ENCODE results near the gene KRT82. TPM values are rescaled to one million over a fixed set of nuclear protein-coding genes. Genes with fewer than 3 reads are reported as not detected.

KRT82 gene
- polyA plus RNA-seq, 2 donors = not detected

GRCh38 chr12:52401526-52401925, 4.6 kb downstream of the KRT82 start:
- Histone ChIP-seq H3K4me1 (ENCODE audit: control insufficient read depth in 2 of 2, insufficient read depth in 2 of 2, low read length in 1 of 2) (no peaks in the 10 kb centered on the region), H3K27me3 (ENCODE audit: control insufficient read depth in 1 of 2, insufficient read depth in 2 of 2, low read length in 2 of 2) (no peaks in the 10 kb centered on the region), H3K27ac (ENCODE audit: low read depth in 2 of 2, low read length in 1 of 2) (no peak overlapping the region), H3K9me3 (ENCODE audit: control insufficient read depth in 2 of 2, insufficient read depth in 1 of 2, low read depth in 1 of 2, low read length in 1 of 2) (no peaks in the 10 kb centered on the region), H3K36me3 (ENCODE audit: control insufficient read depth in 2 of 2, insufficient read depth in 2 of 2, low read length in 1 of 2) (no peaks in the 10 kb centered on the region), H3K4me3 (ENCODE audit: low read depth in 1 of 2, low read length in 2 of 2) (no peak overlapping the region)
- WGBS, 2 donors = 76 to 86% methylated on average over 5 of the region's 5 CpGs

- 84 to 90% methylated on average over 9 of the region's 9 CpGs for WGBS, 2 donors
- Histone ChIP-seq H3K4me1 (ENCODE audit: control insufficient read depth in 2 of 2, insufficient read depth in 2 of 2, low read length in 1 of 2) (no peaks in the 10 kb centered on the region), H3K27ac (ENCODE audit: low read depth in 2 of 2, low read length in 1 of 2) (no peak overlapping the region), H3K9me3 (ENCODE audit: control insufficient read depth in 2 of 2, insufficient read depth in 1 of 2, low read depth in 1 of 2, low read length in 1 of 2) (no peaks in the 10 kb centered on the region), H3K27me3 (ENCODE audit: control insufficient read depth in 1 of 2, insufficient read depth in 2 of 2, low read length in 2 of 2) (no peaks in the 10 kb centered on the region), H3K36me3 (ENCODE audit: control insufficient read depth in 2 of 2, insufficient read depth in 2 of 2, low read length in 1 of 2) (no peaks in the 10 kb centered on the region), H3K4me3 (ENCODE audit: low read depth in 1 of 2, low read length in 2 of 2) (no peak overlapping the region)
These were observed 5.2 kb downstream of the KRT82 start for GRCh38 chr12:52400906-52401305.

- 95% methylated on average over 16 of the region's 16 CpGs for WGBS, 2 donors
- Histone ChIP-seq H3K36me3 (ENCODE audit: control insufficient read depth in 2 of 2, insufficient read depth in 2 of 2, low read length in 1 of 2) (no peaks in the 10 kb centered on the region), H3K9me3 (ENCODE audit: control insufficient read depth in 2 of 2, insufficient read depth in 1 of 2, low read depth in 1 of 2, low read length in 1 of 2) (no peaks in the 10 kb centered on the region), H3K27ac (ENCODE audit: low read depth in 2 of 2, low read length in 1 of 2) (no peak overlapping the region), H3K4me3 (ENCODE audit: low read depth in 1 of 2, low read length in 2 of 2) (no peak overlapping the region), H3K27me3 (ENCODE audit: control insufficient read depth in 1 of 2, insufficient read depth in 2 of 2, low read length in 2 of 2) (no peaks in the 10 kb centered on the region), H3K4me1 (ENCODE audit: control insufficient read depth in 2 of 2, insufficient read depth in 2 of 2, low read length in 1 of 2) (no peaks in the 10 kb centered on the region)
These were observed 6.4 kb downstream of the KRT82 start for GRCh38 chr12:52399756-52400155.

- no peaks in the 10 kb centered on the region for H3K9me3 ChIP-seq (ENCODE audit: control insufficient read depth in 2 of 2, insufficient read depth in 1 of 2, low read depth in 1 of 2, low read length in 1 of 2)
- no peaks in the 10 kb centered on the region for H3K36me3 ChIP-seq (ENCODE audit: control insufficient read depth in 2 of 2, insufficient read depth in 2 of 2, low read length in 1 of 2)
- H3K4me3 ChIP-seq (ENCODE audit: low read depth in 1 of 2, low read length in 2 of 2) = no peak overlapping the region
- 76 to 86% methylated on average over 1 of the region's 1 CpG for WGBS, 2 donors
- no peaks in the 10 kb centered on the region for H3K27me3 ChIP-seq (ENCODE audit: control insufficient read depth in 1 of 2, insufficient read depth in 2 of 2, low read length in 2 of 2)
- no peaks in the 10 kb centered on the region for H3K4me1 ChIP-seq (ENCODE audit: control insufficient read depth in 2 of 2, insufficient read depth in 2 of 2, low read length in 1 of 2)
- no peak overlapping the region for H3K27ac ChIP-seq (ENCODE audit: low read depth in 2 of 2, low read length in 1 of 2)
These were observed 8.0 kb downstream of the KRT82 start for GRCh38 chr12:52398176-52398575.

GRCh38 chr12:52396656-52397055, 9.5 kb downstream of the KRT82 start:
- 85 to 88% methylated on average over 8 of the region's 8 CpGs for WGBS, 2 donors
- no peaks in the 10 kb centered on the region for H3K27me3 ChIP-seq (ENCODE audit: control insufficient read depth in 1 of 2, insufficient read depth in 2 of 2, low read length in 2 of 2)
- peaks cover 0 to 2% of the 10 kb centered on the region in 2 donors for H3K4me1 ChIP-seq (ENCODE audit: control insufficient read depth in 2 of 2, insufficient read depth in 2 of 2, low read length in 1 of 2)
- H3K4me3 ChIP-seq (ENCODE audit: low read depth in 1 of 2, low read length in 2 of 2) = no peak overlapping the region
- H3K36me3 ChIP-seq (ENCODE audit: control insufficient read depth in 2 of 2, insufficient read depth in 2 of 2, low read length in 1 of 2) = no peaks in the 10 kb centered on the region
- no peak overlapping the region for H3K27ac ChIP-seq (ENCODE audit: low read depth in 2 of 2, low read length in 1 of 2)
- H3K9me3 ChIP-seq (ENCODE audit: control insufficient read depth in 2 of 2, insufficient read depth in 1 of 2, low read depth in 1 of 2, low read length in 1 of 2) = no peaks in the 10 kb centered on the region

- peaks cover 0 to 9% of the 10 kb centered on the region in 2 donors for H3K4me1 ChIP-seq (ENCODE audit: control insufficient read depth in 2 of 2, insufficient read depth in 2 of 2, low read length in 1 of 2)
- H3K4me3 ChIP-seq (ENCODE audit: low read depth in 1 of 2, low read length in 2 of 2) = no peak overlapping the region
- H3K27me3 ChIP-seq (ENCODE audit: control insufficient read depth in 1 of 2, insufficient read depth in 2 of 2, low read length in 2 of 2) = no peaks in the 10 kb centered on the region
- H3K36me3 ChIP-seq (ENCODE audit: control insufficient read depth in 2 of 2, insufficient read depth in 2 of 2, low read length in 1 of 2) = no peaks in the 10 kb centered on the region
- no peaks in the 10 kb centered on the region for H3K9me3 ChIP-seq (ENCODE audit: control insufficient read depth in 2 of 2, insufficient read depth in 1 of 2, low read depth in 1 of 2, low read length in 1 of 2)
- WGBS, 2 donors = 55 to 60% methylated on average over 20 of the region's 20 CpGs
- H3K27ac ChIP-seq (ENCODE audit: low read depth in 2 of 2, low read length in 1 of 2) = no peak overlapping the region
These were observed 10.2 kb downstream of the KRT82 start for GRCh38 chr12:52395761-52396434.

GRCh38 chr12:52394836-52395405, 11.2 kb downstream of the KRT82 start:
- Histone ChIP-seq H3K9me3 (ENCODE audit: control insufficient read depth in 2 of 2, insufficient read depth in 1 of 2, low read depth in 1 of 2, low read length in 1 of 2) (no peaks in the 10 kb centered on the region), H3K27me3 (ENCODE audit: control insufficient read depth in 1 of 2, insufficient read depth in 2 of 2, low read length in 2 of 2) (no peaks in the 10 kb centered on the region), H3K36me3 (ENCODE audit: control insufficient read depth in 2 of 2, insufficient read depth in 2 of 2, low read length in 1 of 2) (no peaks in the 10 kb centered on the region), H3K27ac (ENCODE audit: low read depth in 2 of 2, low read length in 1 of 2) (no peak overlapping the region), H3K4me1 (ENCODE audit: control insufficient read depth in 2 of 2, insufficient read depth in 2 of 2, low read length in 1 of 2) (peaks cover 0 to 11% of the 10 kb centered on the region in 2 donors), H3K4me3 (ENCODE audit: low read depth in 1 of 2, low read length in 2 of 2) (no peak overlapping the region)
- whole genome bisulfite sequencing, 2 donors = 86 to 88% methylated on average over 13 of the region's 13 CpGs

- H3K9me3 ChIP-seq (ENCODE audit: control insufficient read depth in 2 of 2, insufficient read depth in 1 of 2, low read depth in 1 of 2, low read length in 1 of 2) = no peaks in the 10 kb centered on the region
- no peaks in the 10 kb centered on the region for H3K27me3 ChIP-seq (ENCODE audit: control insufficient read depth in 1 of 2, insufficient read depth in 2 of 2, low read length in 2 of 2)
- no peak overlapping the region for H3K4me3 ChIP-seq (ENCODE audit: low read depth in 1 of 2, low read length in 2 of 2)
- WGBS, 2 donors = 70 to 72% methylated on average over 7 of the region's 7 CpGs
- no peaks in the 10 kb centered on the region for H3K36me3 ChIP-seq (ENCODE audit: control insufficient read depth in 2 of 2, insufficient read depth in 2 of 2, low read length in 1 of 2)
- H3K4me1 ChIP-seq (ENCODE audit: control insufficient read depth in 2 of 2, insufficient read depth in 2 of 2, low read length in 1 of 2) = peaks cover 0 to 23% of the 10 kb centered on the region in 2 donors
- no peak overlapping the region for H3K27ac ChIP-seq (ENCODE audit: low read depth in 2 of 2, low read length in 1 of 2)
These were observed 13.6 kb downstream of the KRT82 start for GRCh38 chr12:52392465-52393007.

- Histone ChIP-seq H3K4me1 (ENCODE audit: control insufficient read depth in 2 of 2, insufficient read depth in 2 of 2, low read length in 1 of 2) (peaks cover 0 to 23% of the 10 kb centered on the region in 2 donors), H3K27ac (ENCODE audit: low read depth in 2 of 2, low read length in 1 of 2) (no peak overlapping the region), H3K36me3 (ENCODE audit: control insufficient read depth in 2 of 2, insufficient read depth in 2 of 2, low read length in 1 of 2) (no peaks in the 10 kb centered on the region), H3K4me3 (ENCODE audit: low read depth in 1 of 2, low read length in 2 of 2) (no peak overlapping the region), H3K27me3 (ENCODE audit: control insufficient read depth in 1 of 2, insufficient read depth in 2 of 2, low read length in 2 of 2) (no peaks in the 10 kb centered on the region), H3K9me3 (ENCODE audit: control insufficient read depth in 2 of 2, insufficient read depth in 1 of 2, low read depth in 1 of 2, low read length in 1 of 2) (no peaks in the 10 kb centered on the region)
- 20 to 21% methylated on average over 4 of the region's 4 CpGs for WGBS, 2 donors
These were observed 14.5 kb downstream of the KRT82 start for GRCh38 chr12:52391618-52392002.

Measured in esophagus (tissue), 2 donors.